Tongue (tissue), 2 donors: ENCODE results near the gene SCGB3A2. TPM values are rescaled to one million over a fixed set of nuclear protein-coding genes. Genes with fewer than 3 reads are reported as not detected.

ENCODE experiments used
- DNase-seq: peaks from one replicate; pipeline ENCODE4 v3.0.0-alpha.2; 2015
- total RNA-seq: library from RNA; depleted of rRNA; stranded (reverse); fragments of >200 nt; gene quantifications from one replicate; pipeline ENCODE4 v1.2.3, GENCODE V29; 2014

SCGB3A2 gene
- 5.8 TPM for total RNA-seq

- DNase-seq = no peak
These were observed at the start of gene SCGB3A2 for GRCh38 chr5:147878066-147878759. Gene SCGB3A2 (plus strand): TSS chr5:147878711. CDS start chr5:147878804, 93 bp downstream.

- DNase-seq = no peak
These were observed 48.5 kb upstream of the SCGB3A2 start for GRCh38 chr5:147830035-147830434.

- DNase-seq = no peak
These were observed 47.0 kb upstream of the SCGB3A2 start, which contains the start of gene SPINK1 for GRCh38 chr5:147831465-147831864. Gene SPINK1 (minus strand): TSS chr5:147831671. CDS start chr5:147831577, 94 bp downstream.

GRCh38 chr5:147832541-147832940, 46.0 kb upstream of the SCGB3A2 start:
- peak; percentile 74 for DNase-seq

GRCh38 chr5:147835386-147835798, 43.1 kb upstream of the SCGB3A2 start:
- DNase-seq = no peak

GRCh38 chr5:147836439-147836838, 42.1 kb upstream of the SCGB3A2 start:
- no peak for DNase-seq

- DNase-seq = no peak
These were observed 35.6 kb upstream of the SCGB3A2 start for GRCh38 chr5:147842869-147843268.

GRCh38 chr5:147844846-147845245, 33.7 kb upstream of the SCGB3A2 start:
- no peak for DNase-seq

- no peak for DNase-seq
These were observed 32.9 kb upstream of the SCGB3A2 start for GRCh38 chr5:147845618-147846017.

- DNase-seq = no peak
These were observed 29.3 kb upstream of the SCGB3A2 start for GRCh38 chr5:147849226-147849625.

- no peak for DNase-seq
These were observed 26.9 kb upstream of the SCGB3A2 start for GRCh38 chr5:147851578-147851977.

- DNase-seq = no peak
These were observed 26.1 kb upstream of the SCGB3A2 start for GRCh38 chr5:147852365-147852764.

- no peak for DNase-seq
These were observed 25.0 kb upstream of the SCGB3A2 start for GRCh38 chr5:147853372-147853987.

- no peak for DNase-seq
These were observed 24.2 kb upstream of the SCGB3A2 start for GRCh38 chr5:147854331-147854730.

- no peak for DNase-seq
These were observed 23.4 kb upstream of the SCGB3A2 start for GRCh38 chr5:147854894-147855773.

- DNase-seq = no peak
These were observed 22.8 kb upstream of the SCGB3A2 start for GRCh38 chr5:147855774-147856069.

- DNase-seq = no peak
These were observed 21.7 kb upstream of the SCGB3A2 start for GRCh38 chr5:147856801-147857200.

- DNase-seq = peak; percentile 86
These were observed 21.0 kb upstream of the SCGB3A2 start for GRCh38 chr5:147857302-147858129.

GRCh38 chr5:147858565-147858964, 19.9 kb upstream of the SCGB3A2 start:
- no peak for DNase-seq

- no peak for DNase-seq
These were observed 18.4 kb upstream of the SCGB3A2 start for GRCh38 chr5:147859962-147860640.

- no peak for DNase-seq
These were observed 17.9 kb upstream of the SCGB3A2 start for GRCh38 chr5:147860641-147861025.
